SK-N-SH (cell line): ENCODE results near the gene ACAP3. TPM values are rescaled to one million over a fixed set of nuclear protein-coding genes. Genes with fewer than 3 reads are reported as not detected.

Experiments
- CTCF ChIA-PET: fragments of 300-600, 350-600 bp; formaldehyde crosslinking; extraction: SDS; loops from one replicate; lab custom pipeline; 2021; lab: Yijun Ruan, JAX
- POLR2A ChIA-PET: fragments of 350-600 bp; sonication (Branson Sonifier 250); formaldehyde crosslinking; extraction: SDS; loops from one replicate; lab custom pipeline; 2020; ENCODE audit warnings: antibody characterized with exemption, inconsistent platforms; lab: Yijun Ruan, JAX
- DNase-seq: peaks from one replicate; pipeline ENCODE4 v3.0.0; 2012
- H2AFZ ChIP-seq: fragments of 200-600 bp; sonication (generic); 2 replicates; pipeline ENCODE4 v1.8.1; 2016; ENCODE audit warnings: antibody characterized with exemption, mild to moderate bottlenecking, low read depth
- H3F3A ChIP-seq: fragments of 200-600 bp; sonication (generic); replicated peaks from 2 replicates; pipeline ENCODE3; 2016; ENCODE audit warnings: antibody characterized with exemption, mild to moderate bottlenecking; ENCODE audit not compliant: insufficient read depth
- H3K27ac ChIP-seq, 2 experiments: fragments of 200-500 bp in 1 of 2; fragments of 200-600 bp in 1 of 2; sonication (Bioruptor generic) in 1 of 2; sonication (generic), shearing (Covaris generic) in 1 of 2; 2 replicates each; pipeline versions ENCODE4 v1.5.1 to v1.6.1; 2014 to 2016; ENCODE audit warnings: low read depth in 2 of 2, inconsistent platforms in 1 of 2, low read length in 1 of 2, mild to moderate bottlenecking in 1 of 2, mixed read lengths in 1 of 2
- H3K27me3 ChIP-seq: fragments of 200-600 bp; sonication (generic), shearing (Covaris generic); 2 replicates; pipeline ENCODE4 v1.6.1; 2016; ENCODE audit warnings: mixed run types; ENCODE audit not compliant: insufficient read depth
- H3K36me3 ChIP-seq, 2 experiments: fragments of 200-500 bp in 1 of 2; fragments of 200-600 bp in 1 of 2; sonication (Bioruptor generic) in 1 of 2; sonication (generic) in 1 of 2; replicated peaks in 1 of 2; 2 replicates each; pipeline versions ENCODE3 to v1.5.1; 2014 to 2016; ENCODE audit warnings: low read length in 1 of 2, mild to moderate bottlenecking in 1 of 2; ENCODE audit not compliant: insufficient read depth in 2 of 2, control insufficient read depth in 1 of 2
- H3K4me1 ChIP-seq, 2 experiments: fragments of 200-500 bp in 1 of 2; fragments of 200-600 bp in 1 of 2; sonication (Bioruptor generic) in 1 of 2; sonication (generic), shearing (Covaris generic) in 1 of 2; 2 replicates each; pipeline versions ENCODE4 v1.5.1 to v1.6.1; 2014 to 2016; ENCODE audit warnings: low read depth in 1 of 2, low read length in 1 of 2, mixed run types in 1 of 2; ENCODE audit not compliant: insufficient read depth in 2 of 2, control insufficient read depth in 1 of 2
- H3K4me2 ChIP-seq: fragments of 200-600 bp; sonication (generic), shearing (Covaris generic); 2 replicates; pipeline ENCODE4 v1.6.1; 2017; ENCODE audit warnings: mixed run types
- H3K4me3 ChIP-seq, 2 experiments: fragments of 200-500 bp in 1 of 2; fragments of 200-600 bp in 1 of 2; sonication (Bioruptor generic) in 1 of 2; sonication (generic), shearing (Covaris generic) in 1 of 2; 2 replicates each; pipeline versions ENCODE4 v1.5.1 to v1.8.1; 2014 to 2016; ENCODE audit warnings: low read depth in 2 of 2, inconsistent platforms in 1 of 2, low read length in 1 of 2, mild to moderate bottlenecking in 1 of 2, mixed read lengths in 1 of 2, moderate library complexity in 1 of 2
- H3K79me2 ChIP-seq: fragments of 200-600 bp; sonication (generic); 2 replicates; pipeline ENCODE4 v1.8.1; 2017; ENCODE audit warnings: mild to moderate bottlenecking; ENCODE audit not compliant: insufficient read depth
- H3K9ac ChIP-seq: fragments of 200-600 bp; sonication (generic); 2 replicates; pipeline ENCODE4 v1.6.1; 2017; ENCODE audit warnings: mixed run types
- H3K9me2 ChIP-seq: fragments of 200-600 bp; sonication (generic); 2 replicates; pipeline ENCODE4 v1.6.1; 2017; ENCODE audit warnings: mixed run types
- H3K9me3 ChIP-seq: fragments of 200-600 bp; sonication (generic); 2 replicates; pipeline ENCODE4 v1.6.1; 2017; ENCODE audit warnings: mixed run types, mild to moderate bottlenecking, moderate library complexity
- H4K20me1 ChIP-seq: fragments of 200-600 bp; sonication (generic); 2 replicates; pipeline ENCODE4 v1.6.1; 2017; ENCODE audit warnings: mild to moderate bottlenecking, mixed run types; ENCODE audit not compliant: insufficient read depth
- GATA2 ChIP-seq: sonication (generic); formaldehyde crosslinking; IDR thresholded peaks from 2 replicates; pipeline ENCODE4 v1.5.0; 2020; ENCODE audit warnings: mild to moderate bottlenecking, missing genetic modification reagents
- MXI1 ChIP-seq: IDR thresholded peaks from 2 replicates; pipeline ENCODE4 v1.6.1; 2012; ENCODE audit warnings: mild to moderate bottlenecking, low read depth, low read length, improper control_type of control experiment
- NFIC ChIP-seq: IDR thresholded peaks from 2 replicates; pipeline ENCODE4 v1.4.0; 2012; ENCODE audit warnings: borderline replicate concordance
- POLR2AphosphoS5 ChIP-seq: IDR thresholded peaks from 2 replicates; pipeline ENCODE4 v1.6.1; 2012; ENCODE audit warnings: low read depth, low read length
- RAD21 ChIP-seq: IDR thresholded peaks from 2 replicates; pipeline ENCODE4 v1.6.1; 2012; ENCODE audit warnings: mild to moderate bottlenecking, low read length
- RCOR1 ChIP-seq: fragments of 150-350 bp; IDR thresholded peaks from 2 replicates; pipeline ENCODE4 v1.6.1; 2017; ENCODE audit warnings: antibody characterized with exemption, low read length
- SMC3 ChIP-seq: IDR thresholded peaks from 2 replicates; pipeline ENCODE4 v1.6.1; 2012; ENCODE audit warnings: low read depth, low read length, improper control_type of control experiment
- WGBS: methylation state at CpG from one replicate; pipeline ENCODE4 v1.1.6; 2017; ENCODE audit warnings: low lambda C conversion rate; 5-methylcytosine and 5-hydroxymethylcytosine counted together
- polyA plus RNA-seq, 3 experiments: library from polyadenylated mRNA; depleted of rRNA; stranded (reverse); fragments of >200 nt; gene quantifications; 2 replicates each; pipeline ENCODE4 v1.2.3, GENCODE V29; 2012
- TF ChIP-seq, protein P1 (sequence below): fragments of 200-600 bp; sonication (generic); IDR thresholded peaks from 2 replicates; pipeline ENCODE4 v1.6.1; 2017; ENCODE audit warnings: antibody characterized with exemption, mild to moderate bottlenecking, moderate library complexity
- TF ChIP-seq, protein P2 (sequence below): fragments of 150-350 bp; IDR thresholded peaks from 2 replicates; pipeline ENCODE4 v1.6.1; 2016; ENCODE audit warnings: mild to moderate bottlenecking, low read depth, low read length
- TF ChIP-seq, protein P3 (sequence below): IDR thresholded peaks from 2 replicates; pipeline ENCODE4 v1.6.1; 2012; ENCODE audit warnings: mild to moderate bottlenecking, low read depth, low read length, moderate library complexity
- TF ChIP-seq, protein P4 (sequence below): IDR thresholded peaks from 2 replicates; pipeline ENCODE4 v1.4.0; 2012; ENCODE audit warnings: low read depth, borderline replicate concordance

The ACAP3 gene
- polyA plus RNA-seq, 1 of the 3 experiments (the other 2 are of a cell fraction): 51.7 TPM

DNA sequence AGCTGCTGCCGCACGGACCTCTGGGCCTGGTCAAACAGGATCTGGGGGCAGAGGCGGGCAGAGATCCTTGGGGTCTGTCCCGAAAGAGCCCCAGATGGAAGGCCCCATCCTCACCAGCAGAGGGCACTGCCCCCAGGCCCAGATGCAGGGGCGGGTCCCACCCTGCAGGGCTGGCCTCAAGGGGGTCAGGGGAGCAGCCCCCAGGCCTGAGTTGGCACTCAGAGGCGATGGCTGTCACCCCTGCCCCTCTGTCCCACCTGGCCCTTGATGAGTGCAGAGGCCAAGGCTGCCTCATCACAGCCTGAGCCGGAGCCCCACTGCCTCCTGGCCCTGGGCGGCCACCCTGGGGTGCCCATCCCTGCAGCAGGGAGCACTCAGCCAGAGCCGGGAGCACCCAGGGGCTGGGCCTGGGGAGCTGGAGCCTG, 5.7 kb downstream of the ACAP3 start:
- peaks cover 0 to 3% of the 10 kb centered on the region in 2 experiments for H3K36me3 ChIP-seq
- ChIA-PET CTCF (interaction anchor here (1.0 to 3.7 kb wide), 2 partner anchors 11 to 24 kb away, joined by 3 to 44 read pairs; no protein-coding TSS in a partner anchor), POLR2A (no interaction called here)
- H3K4me3 ChIP-seq: no peak overlapping the region
- peaks cover 28% of the 10 kb centered on the region for H3K79me2 ChIP-seq
- H3K27me3 ChIP-seq: no peaks in the 10 kb centered on the region
- H3K9ac ChIP-seq: no peak overlapping the region
- no peak overlapping the region for H2AFZ ChIP-seq
- no peak overlapping the region; a peak in 1 of 4 replicates for H3K27ac ChIP-seq
- H3K4me1 ChIP-seq: peaks cover 13 to 44% of the 10 kb centered on the region in 2 experiments; a peak in 2 of 4 replicates
- H3K4me2 ChIP-seq: no peak overlapping the region
- no peaks in the 10 kb centered on the region for H3K9me2 ChIP-seq
- H4K20me1 ChIP-seq: peaks cover 11% of the 10 kb centered on the region; the same call in 1 of the 2 replicates
- H3F3A ChIP-seq: no peaks in the 10 kb centered on the region
- DNase-seq: peak; percentile 63
- no peak for TF ChIP-seq SMC3
- TF ChIP-seq, protein P1, sequence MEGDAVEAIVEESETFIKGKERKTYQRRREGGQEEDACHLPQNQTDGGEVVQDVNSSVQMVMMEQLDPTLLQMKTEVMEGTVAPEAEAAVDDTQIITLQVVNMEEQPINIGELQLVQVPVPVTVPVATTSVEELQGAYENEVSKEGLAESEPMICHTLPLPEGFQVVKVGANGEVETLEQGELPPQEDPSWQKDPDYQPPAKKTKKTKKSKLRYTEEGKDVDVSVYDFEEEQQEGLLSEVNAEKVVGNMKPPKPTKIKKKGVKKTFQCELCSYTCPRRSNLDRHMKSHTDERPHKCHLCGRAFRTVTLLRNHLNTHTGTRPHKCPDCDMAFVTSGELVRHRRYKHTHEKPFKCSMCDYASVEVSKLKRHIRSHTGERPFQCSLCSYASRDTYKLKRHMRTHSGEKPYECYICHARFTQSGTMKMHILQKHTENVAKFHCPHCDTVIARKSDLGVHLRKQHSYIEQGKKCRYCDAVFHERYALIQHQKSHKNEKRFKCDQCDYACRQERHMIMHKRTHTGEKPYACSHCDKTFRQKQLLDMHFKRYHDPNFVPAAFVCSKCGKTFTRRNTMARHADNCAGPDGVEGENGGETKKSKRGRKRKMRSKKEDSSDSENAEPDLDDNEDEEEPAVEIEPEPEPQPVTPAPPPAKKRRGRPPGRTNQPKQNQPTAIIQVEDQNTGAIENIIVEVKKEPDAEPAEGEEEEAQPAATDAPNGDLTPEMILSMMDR: peak; percentile 51
- TF ChIP-seq, all 33 proteins: peak for 1
- no peaks in the 10 kb centered on the region for H3K9me3 ChIP-seq
- WGBS: no CpG with 5 or more reads among the region's 9 CpGs

DNA sequence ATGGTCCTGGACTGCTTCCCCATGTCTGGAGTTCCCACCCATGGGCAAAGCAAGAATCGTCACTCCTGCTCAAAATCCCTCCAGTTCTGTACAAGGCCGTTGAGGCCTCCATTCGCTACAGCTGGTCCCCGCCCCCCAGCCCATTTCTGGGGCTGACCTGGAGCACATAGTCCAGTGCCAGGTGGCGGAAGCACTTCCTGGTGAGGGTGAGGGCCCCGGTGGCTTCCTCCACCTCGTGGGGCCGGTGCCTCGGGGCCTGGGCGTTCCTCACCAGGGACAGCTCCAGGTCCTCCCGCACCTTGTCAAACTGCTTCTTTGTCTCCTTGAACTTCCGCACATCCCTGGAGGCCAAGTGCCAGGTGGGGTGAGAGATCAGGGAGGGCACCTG, 7.4 kb downstream of the ACAP3 start:
- no peaks in the 10 kb centered on the region for H3K9me3 ChIP-seq
- no peaks in the 10 kb centered on the region for H3K9me2 ChIP-seq
- no peak overlapping the region for H2AFZ ChIP-seq
- H3K79me2 ChIP-seq: peaks cover 11% of the 10 kb centered on the region
- peaks cover 0 to 8% of the 10 kb centered on the region in 2 experiments for H3K36me3 ChIP-seq
- CTCF ChIA-PET: interaction anchor here (0.9 to 2.8 kb wide), 4 partner anchors 9 to 48 kb away, joined by 3 to 10 read pairs (median 4); partner anchors contain the start of gene DVL1
- TF ChIP-seq, protein P2, sequence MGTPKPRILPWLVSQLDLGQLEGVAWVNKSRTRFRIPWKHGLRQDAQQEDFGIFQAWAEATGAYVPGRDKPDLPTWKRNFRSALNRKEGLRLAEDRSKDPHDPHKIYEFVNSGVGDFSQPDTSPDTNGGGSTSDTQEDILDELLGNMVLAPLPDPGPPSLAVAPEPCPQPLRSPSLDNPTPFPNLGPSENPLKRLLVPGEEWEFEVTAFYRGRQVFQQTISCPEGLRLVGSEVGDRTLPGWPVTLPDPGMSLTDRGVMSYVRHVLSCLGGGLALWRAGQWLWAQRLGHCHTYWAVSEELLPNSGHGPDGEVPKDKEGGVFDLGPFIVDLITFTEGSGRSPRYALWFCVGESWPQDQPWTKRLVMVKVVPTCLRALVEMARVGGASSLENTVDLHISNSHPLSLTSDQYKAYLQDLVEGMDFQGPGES: no peak
- TF ChIP-seq RCOR1 (no peak), NFIC (no peak), MXI1 (no peak), POLR2AphosphoS5 (no peak), RAD21 (no peak), GATA2 (CRISPR knock-in tag) (no peak)
- TF ChIP-seq, protein P3, sequence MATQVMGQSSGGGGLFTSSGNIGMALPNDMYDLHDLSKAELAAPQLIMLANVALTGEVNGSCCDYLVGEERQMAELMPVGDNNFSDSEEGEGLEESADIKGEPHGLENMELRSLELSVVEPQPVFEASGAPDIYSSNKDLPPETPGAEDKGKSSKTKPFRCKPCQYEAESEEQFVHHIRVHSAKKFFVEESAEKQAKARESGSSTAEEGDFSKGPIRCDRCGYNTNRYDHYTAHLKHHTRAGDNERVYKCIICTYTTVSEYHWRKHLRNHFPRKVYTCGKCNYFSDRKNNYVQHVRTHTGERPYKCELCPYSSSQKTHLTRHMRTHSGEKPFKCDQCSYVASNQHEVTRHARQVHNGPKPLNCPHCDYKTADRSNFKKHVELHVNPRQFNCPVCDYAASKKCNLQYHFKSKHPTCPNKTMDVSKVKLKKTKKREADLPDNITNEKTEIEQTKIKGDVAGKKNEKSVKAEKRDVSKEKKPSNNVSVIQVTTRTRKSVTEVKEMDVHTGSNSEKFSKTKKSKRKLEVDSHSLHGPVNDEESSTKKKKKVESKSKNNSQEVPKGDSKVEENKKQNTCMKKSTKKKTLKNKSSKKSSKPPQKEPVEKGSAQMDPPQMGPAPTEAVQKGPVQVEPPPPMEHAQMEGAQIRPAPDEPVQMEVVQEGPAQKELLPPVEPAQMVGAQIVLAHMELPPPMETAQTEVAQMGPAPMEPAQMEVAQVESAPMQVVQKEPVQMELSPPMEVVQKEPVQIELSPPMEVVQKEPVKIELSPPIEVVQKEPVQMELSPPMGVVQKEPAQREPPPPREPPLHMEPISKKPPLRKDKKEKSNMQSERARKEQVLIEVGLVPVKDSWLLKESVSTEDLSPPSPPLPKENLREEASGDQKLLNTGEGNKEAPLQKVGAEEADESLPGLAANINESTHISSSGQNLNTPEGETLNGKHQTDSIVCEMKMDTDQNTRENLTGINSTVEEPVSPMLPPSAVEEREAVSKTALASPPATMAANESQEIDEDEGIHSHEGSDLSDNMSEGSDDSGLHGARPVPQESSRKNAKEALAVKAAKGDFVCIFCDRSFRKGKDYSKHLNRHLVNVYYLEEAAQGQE: no peak
- TF ChIP-seq, protein P4, sequence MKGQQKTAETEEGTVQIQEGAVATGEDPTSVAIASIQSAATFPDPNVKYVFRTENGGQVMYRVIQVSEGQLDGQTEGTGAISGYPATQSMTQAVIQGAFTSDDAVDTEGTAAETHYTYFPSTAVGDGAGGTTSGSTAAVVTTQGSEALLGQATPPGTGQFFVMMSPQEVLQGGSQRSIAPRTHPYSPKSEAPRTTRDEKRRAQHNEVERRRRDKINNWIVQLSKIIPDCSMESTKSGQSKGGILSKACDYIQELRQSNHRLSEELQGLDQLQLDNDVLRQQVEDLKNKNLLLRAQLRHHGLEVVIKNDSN: no peak
- no peak overlapping the region for H3K27ac ChIP-seq
- no peak overlapping the region for H3K9ac ChIP-seq
- H3K4me3 ChIP-seq: no peak overlapping the region
- DNase-seq: no peak
- peaks cover 6 to 27% of the 10 kb centered on the region in 2 experiments; a peak in 2 of 4 replicates for H3K4me1 ChIP-seq
- WGBS: no CpG with 5 or more reads among the region's 12 CpGs
- POLR2A ChIA-PET: no interaction called here
- H3F3A ChIP-seq: no peaks in the 10 kb centered on the region
- no peaks in the 10 kb centered on the region for H3K27me3 ChIP-seq
- no peak overlapping the region for H3K4me2 ChIP-seq
- H4K20me1 ChIP-seq: peaks cover 8% of the 10 kb centered on the region; the same call in 1 of the 2 replicates
